ENCODE measurements around the gene ADAM12.

DNA sequence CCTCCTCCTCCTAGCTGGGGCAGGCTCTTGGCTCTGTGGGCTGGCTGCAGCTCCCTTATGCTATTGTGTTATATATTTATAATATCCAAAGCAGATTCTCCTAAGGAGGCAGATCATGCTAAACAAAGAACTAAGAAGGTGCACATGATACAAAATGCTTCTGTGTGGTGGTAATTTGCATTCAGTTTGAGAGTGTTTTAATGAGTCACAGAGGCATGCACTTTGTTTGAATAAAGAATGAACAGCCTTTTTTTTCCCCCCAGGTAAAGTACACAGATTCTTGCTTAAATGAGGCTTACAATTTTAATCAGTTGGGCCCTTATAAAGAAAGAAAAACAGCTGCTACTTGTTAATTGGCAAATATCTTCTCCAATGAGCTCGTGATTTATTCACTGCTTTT is 396.9 kb downstream of the ADAM12 start:
- no peak for TF ChIP-seq EP300 (IDR thresholded peaks at IDR 0.05)
- TF ChIP-seq, protein P1, sequence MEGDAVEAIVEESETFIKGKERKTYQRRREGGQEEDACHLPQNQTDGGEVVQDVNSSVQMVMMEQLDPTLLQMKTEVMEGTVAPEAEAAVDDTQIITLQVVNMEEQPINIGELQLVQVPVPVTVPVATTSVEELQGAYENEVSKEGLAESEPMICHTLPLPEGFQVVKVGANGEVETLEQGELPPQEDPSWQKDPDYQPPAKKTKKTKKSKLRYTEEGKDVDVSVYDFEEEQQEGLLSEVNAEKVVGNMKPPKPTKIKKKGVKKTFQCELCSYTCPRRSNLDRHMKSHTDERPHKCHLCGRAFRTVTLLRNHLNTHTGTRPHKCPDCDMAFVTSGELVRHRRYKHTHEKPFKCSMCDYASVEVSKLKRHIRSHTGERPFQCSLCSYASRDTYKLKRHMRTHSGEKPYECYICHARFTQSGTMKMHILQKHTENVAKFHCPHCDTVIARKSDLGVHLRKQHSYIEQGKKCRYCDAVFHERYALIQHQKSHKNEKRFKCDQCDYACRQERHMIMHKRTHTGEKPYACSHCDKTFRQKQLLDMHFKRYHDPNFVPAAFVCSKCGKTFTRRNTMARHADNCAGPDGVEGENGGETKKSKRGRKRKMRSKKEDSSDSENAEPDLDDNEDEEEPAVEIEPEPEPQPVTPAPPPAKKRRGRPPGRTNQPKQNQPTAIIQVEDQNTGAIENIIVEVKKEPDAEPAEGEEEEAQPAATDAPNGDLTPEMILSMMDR (IDR thresholded peaks at IDR 0.05): no peak
- TF ChIP-seq POLR2AphosphoS5 (IDR thresholded peaks at IDR 0.05): no peak
